B cell (primary cell): ENCODE measurements around the gene CEP112. TPM values are rescaled to one million over a fixed set of nuclear protein-coding genes. Genes with fewer than 3 reads are reported as not detected.
A peak's percentile ranks its signal among the peaks of the same experiment; 100 is the strongest.

Source experiments
- ATAC-seq: fragments of 200-7000 bp; cut with Tn5 transposase; one replicate; pipeline ENCODE4 v1.10.0; 2021; ENCODE audit warnings: low read depth, mild to moderate bottlenecking, moderate number of reproducible peaks, moderate library complexity
- CTCF ChIA-PET: fragments of 350-600 bp; sonication (Branson Sonifier 250); formaldehyde crosslinking; loops from one replicate; lab custom pipeline; 2021; ENCODE audit warnings: antibody characterized with exemption, inconsistent platforms; lab: Charles Lee
- POLR2A ChIA-PET: fragments of 350-600 bp; sonication (Branson Sonifier 250); formaldehyde crosslinking; loops from one replicate; lab custom pipeline; 2021; ENCODE audit warnings: antibody characterized with exemption; lab: Charles Lee
- DNase-seq: peaks from one replicate; pipeline ENCODE4 v3.0.0; 2013
- H2AFZ ChIP-seq: 2 replicates; pipeline ENCODE4 v1.6.1; 2012; ENCODE audit warnings: mild to moderate bottlenecking, low read depth, low read length; ENCODE audit not compliant: insufficient read depth, poor library complexity, severe bottlenecking
- H3K27ac ChIP-seq, 2 donors: 1 replicate in 1 of 2; 2 replicates in 1 of 2; pipeline ENCODE4 v1.5.1; 2012 to 2013; ENCODE audit warnings: low read length in 2 of 2, mild to moderate bottlenecking in 2 of 2, moderate library complexity in 1 of 2
- H3K27me3 ChIP-seq, 4 experiments: fragments of 200-600 bp in 1 of 4; sonication (generic) in 1 of 4; replicated peaks in 1 of 4; 1 replicate in 2 of 4; 2 replicates in 2 of 4; pipeline versions ENCODE4 v1.6.1 to v1.7.0; 2013 to 2016; ENCODE audit warnings: low read length in 3 of 4, mild to moderate bottlenecking in 2 of 4, mixed read lengths in 1 of 4, moderate library complexity in 1 of 4; ENCODE audit not compliant: insufficient read depth in 4 of 4, control insufficient read depth in 3 of 4; ENCODE audit errors: control extremely low read depth in 1 of 4
- H3K36me3 ChIP-seq, 2 experiments: replicated peaks in 1 of 2; 1 replicate in 1 of 2; 2 replicates in 1 of 2; pipeline versions ENCODE4 v1.6.1 to v1.7.1; 2013; ENCODE audit warnings: low read length in 1 of 2; ENCODE audit not compliant: insufficient read depth in 2 of 2, control insufficient read depth in 1 of 2; ENCODE audit errors: control extremely low read depth in 1 of 2, extremely low read depth in 1 of 2
- H3K4me1 ChIP-seq, 2 donors: fragments of 200-600 bp in 1 of 2; sonication (generic) in 1 of 2; 1 replicate in 1 of 2; 2 replicates in 1 of 2; pipeline versions ENCODE4 v1.5.1 to v1.6.1; 2013 to 2017; ENCODE audit warnings: low read length in 2 of 2; ENCODE audit not compliant: control insufficient read depth in 2 of 2, insufficient read depth in 2 of 2
- H3K4me2 ChIP-seq: replicated peaks from 2 replicates; pipeline ENCODE3; 2012; ENCODE audit warnings: mild to moderate bottlenecking, low read depth, low read length; ENCODE audit not compliant: poor library complexity, severe bottlenecking
- H3K4me3 ChIP-seq, 5 experiments: fragments of 200-600 bp in 1 of 5; sonication (generic) in 1 of 5; 1 replicate in 3 of 5; 2 replicates in 2 of 5; pipeline versions ENCODE4 v1.5.1 to v1.7.0; 2011 to 2016; ENCODE audit warnings: low read length in 4 of 5, mild to moderate bottlenecking in 4 of 5, low read depth in 2 of 5, control low read depth in 1 of 5, moderate library complexity in 1 of 5; ENCODE audit not compliant: insufficient read depth in 1 of 5; ENCODE audit errors: control extremely low read depth in 1 of 5, extremely low read depth in 1 of 5
- H3K79me2 ChIP-seq: fragments of 200-600 bp; sonication (generic); one replicate; pipeline ENCODE4 v1.6.0; 2016; ENCODE audit warnings: low read length; ENCODE audit not compliant: control insufficient read depth, insufficient read depth
- H3K9ac ChIP-seq: fragments of 200-600 bp; sonication (generic); 2 replicates; pipeline ENCODE4 v1.6.1; 2017; ENCODE audit warnings: mild to moderate bottlenecking, low read length, moderate library complexity
- H3K9me3 ChIP-seq, 3 donors: one replicate each; pipeline versions ENCODE4 v1.6.1 to v1.7.1; 2013; ENCODE audit warnings: low read length in 2 of 3; ENCODE audit not compliant: control insufficient read depth in 2 of 3, insufficient read depth in 1 of 3; ENCODE audit errors: control extremely low read depth in 1 of 3
- H4K20me1 ChIP-seq: 2 replicates; pipeline ENCODE4 v1.6.0; 2012; ENCODE audit warnings: mild to moderate bottlenecking, low read length; ENCODE audit not compliant: insufficient read depth, control insufficient read depth, poor library complexity, severe bottlenecking
- H3K27ac Mint-ChIP-seq: one replicate; pipeline ENCODE4 v1.8.0; 2021; ENCODE audit warnings: mixed read lengths
- H3K27me3 Mint-ChIP-seq: one replicate; pipeline ENCODE4 v1.8.0; 2021; ENCODE audit warnings: mixed read lengths
- H3K4me1 Mint-ChIP-seq: one replicate; pipeline ENCODE4 v1.8.0; 2021; ENCODE audit warnings: mixed read lengths
- H3K4me3 Mint-ChIP-seq: one replicate; pipeline ENCODE4 v1.8.0; 2021; ENCODE audit warnings: mixed read lengths
- H3K9me3 Mint-ChIP-seq: one replicate; pipeline ENCODE4 v1.8.0; 2022; ENCODE audit warnings: mixed read lengths; ENCODE audit not compliant: insufficient read depth
- CTCF ChIP-seq: fragments of 200-600 bp; IDR thresholded peaks from one replicate; pipeline ENCODE4 v1.8.0; 2022; ENCODE audit warnings: antibody characterized with exemption, mild to moderate bottlenecking
- EZH2 ChIP-seq: IDR thresholded peaks from 2 replicates; pipeline ENCODE4 v1.6.1; 2012; ENCODE audit warnings: borderline replicate concordance, low read depth, mild to moderate bottlenecking, moderate library complexity, low read length; ENCODE audit not compliant: insufficient read depth, poor library complexity, severe bottlenecking
- WGBS: methylation state at CpG from one replicate; pipeline ENCODE4 v1.1.5; 2013; ENCODE audit warnings: missing lambda C conversion rate; ENCODE audit not compliant: insufficient coverage; 5-methylcytosine and 5-hydroxymethylcytosine counted together
- intact Hi-C: fragments of 100-400 bp; cut with micrococcal nuclease; formaldehyde crosslinking; loops from one replicate; pipeline ENCODE4 v1.10.0; 2022
- polyA plus RNA-seq: library from polyadenylated mRNA; depleted of rRNA; stranded (reverse); fragments of >200 nt; gene quantifications from 2 replicates; pipeline ENCODE4 v1.2.3, GENCODE V29; 2012
- total RNA-seq, 2 donors: library from RNA; stranded (reverse); fragments of 120-200 nt in 1 of 2; gene quantifications; 1 replicate in 1 of 2; 2 replicates in 1 of 2; pipeline versions ENCODE4 v1.2.3 to v1.2.4, GENCODE V29; 2013 to 2022

CEP112 gene
- total and polyA plus RNA-seq, 2 donors (not counting 1 experiment from before 2014, with no cell fraction given), result 0.57 to 4.6 TPM

GRCh38 chr17:66135219-66135618 lies 56.7 kb downstream of the CEP112 start:
- Mint-ChIP-seq H3K9me3 (peaks cover 12% of the 10 kb centered on the region), H3K27ac (no peak overlapping the region), H3K27me3 (no peaks in the 10 kb centered on the region), H3K4me3 (no peak overlapping the region), H3K4me1 (peaks cover 26% of the 10 kb centered on the region)
- no peak overlapping the region for H3K4me2 ChIP-seq
- CTCF ChIA-PET, result no interaction called here
- H3K9ac ChIP-seq, result no peak overlapping the region
- H3K4me3 ChIP-seq, result no peak overlapping the region
- no peaks in the 10 kb centered on the region for H4K20me1 ChIP-seq
- no peaks in the 10 kb centered on the region for H3K27me3 ChIP-seq
- H2AFZ ChIP-seq, result no peak overlapping the region
- H3K79me2 ChIP-seq, result no peaks in the 10 kb centered on the region
- H3K27ac ChIP-seq, result peak overlapping the region in 1 of 2 donors; percentile 13
- peaks cover 5 to 31% of the 10 kb centered on the region in 2 donors for H3K4me1 ChIP-seq
- no peaks in the 10 kb centered on the region for H3K36me3 ChIP-seq
- WGBS, result 83% methylated on average over 1 of the region's 2 CpGs
- POLR2A ChIA-PET, result no interaction called here
- DNase-seq, result no peak
- TF ChIP-seq EZH2 (no peak), CTCF (no peak)
- H3K9me3 ChIP-seq, result peaks cover 2 to 16% (median 12%) of the 10 kb centered on the region in 3 donors
- no peak for ATAC-seq
- intact Hi-C loops, result no loop called here

- H3K4me3 Mint-ChIP-seq, result no peak overlapping the region
- H3K9me3 ChIP-seq, result no peaks in the 10 kb centered on the region
- no peaks in the 10 kb centered on the region for H3K4me1 Mint-ChIP-seq
- no peaks in the 10 kb centered on the region for H4K20me1 ChIP-seq
- no peak overlapping the region for H3K9ac ChIP-seq
- no peaks in the 10 kb centered on the region for H3K4me1 ChIP-seq
- no peaks in the 10 kb centered on the region for H3K36me3 ChIP-seq
- no peak overlapping the region for H3K27ac ChIP-seq
- intact Hi-C loops, result no loop called here
- H3K9me3 Mint-ChIP-seq, result no peaks in the 10 kb centered on the region
- DNase-seq (no peak), ATAC-seq (no peak)
- no peak overlapping the region for H3K27ac Mint-ChIP-seq
- H3K79me2 ChIP-seq, result no peaks in the 10 kb centered on the region
- TF ChIP-seq CTCF (peak; percentile 10), EZH2 (no peak)
- ChIA-PET CTCF (no interaction called here), POLR2A (no interaction called here)
- no peaks in the 10 kb centered on the region for H3K27me3 Mint-ChIP-seq
- no CpG with 5 or more reads among the region's 4 CpGs for WGBS
- no peaks in the 10 kb centered on the region for H3K27me3 ChIP-seq
- no peak overlapping the region for H3K4me3 ChIP-seq
- H3K4me2 ChIP-seq, result no peak overlapping the region
- H2AFZ ChIP-seq, result no peak overlapping the region
Measured at GRCh38 chr17:66129759-66130158, 62.2 kb downstream of the CEP112 start.
